ENCODE measurements around the gene ZNF474. TPM values are rescaled to one million over a fixed set of nuclear protein-coding genes. Genes with fewer than 3 reads are reported as not detected.

ZNF474 gene
- total and polyA plus RNA-seq, 2 donors from 2014 or later: 0.38 TPM; not detected in 1

DNA sequence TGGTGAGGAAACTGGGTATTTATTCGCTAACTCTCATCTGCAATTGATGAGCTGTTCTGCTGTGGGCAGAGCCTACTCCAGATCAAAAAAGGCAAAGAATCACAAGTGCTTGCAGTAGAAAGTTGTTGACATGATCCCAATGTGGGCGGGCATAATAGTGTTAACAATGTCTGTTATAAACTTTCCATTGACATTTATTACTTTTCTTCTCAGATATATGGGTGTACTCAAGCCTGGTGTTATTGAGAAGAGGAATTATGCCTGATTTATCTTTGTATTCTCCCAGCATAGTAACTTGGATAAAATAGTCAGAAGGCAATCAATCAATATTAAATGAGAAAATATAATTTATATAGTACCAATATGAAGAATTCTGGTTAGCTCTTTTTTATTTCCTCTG is 47.8 kb downstream of the ZNF474 start:
- no peak for FAIRE-seq
- Histone ChIP-seq H3K36me3 (ENCODE audit: control insufficient read depth in 2 of 3, insufficient read depth in 3 of 3, low read length in 3 of 3) (no peaks in the 10 kb centered on the region), H3K4me3 (ENCODE audit: low read length in 3 of 3) (no peak overlapping the region), H3K27ac (ENCODE audit: low read depth in 2 of 2, low read length in 2 of 2) (no peak overlapping the region), H3K4me1 (ENCODE audit: control insufficient read depth in 2 of 3, insufficient read depth in 2 of 3, low read depth in 1 of 3, low read length in 3 of 3) (no peaks in the 10 kb centered on the region), H3K9ac (ENCODE audit: low read length in 3 of 3) (no peak overlapping the region), H3K27me3 (ENCODE audit: control insufficient read depth, insufficient read depth, low read length) (no peaks in the 10 kb centered on the region), H3K9me3 (ENCODE audit: control insufficient read depth in 2 of 3, insufficient read depth in 1 of 3, low read length in 3 of 3) (no peaks in the 10 kb centered on the region)
- TF ChIP-seq, protein P1, sequence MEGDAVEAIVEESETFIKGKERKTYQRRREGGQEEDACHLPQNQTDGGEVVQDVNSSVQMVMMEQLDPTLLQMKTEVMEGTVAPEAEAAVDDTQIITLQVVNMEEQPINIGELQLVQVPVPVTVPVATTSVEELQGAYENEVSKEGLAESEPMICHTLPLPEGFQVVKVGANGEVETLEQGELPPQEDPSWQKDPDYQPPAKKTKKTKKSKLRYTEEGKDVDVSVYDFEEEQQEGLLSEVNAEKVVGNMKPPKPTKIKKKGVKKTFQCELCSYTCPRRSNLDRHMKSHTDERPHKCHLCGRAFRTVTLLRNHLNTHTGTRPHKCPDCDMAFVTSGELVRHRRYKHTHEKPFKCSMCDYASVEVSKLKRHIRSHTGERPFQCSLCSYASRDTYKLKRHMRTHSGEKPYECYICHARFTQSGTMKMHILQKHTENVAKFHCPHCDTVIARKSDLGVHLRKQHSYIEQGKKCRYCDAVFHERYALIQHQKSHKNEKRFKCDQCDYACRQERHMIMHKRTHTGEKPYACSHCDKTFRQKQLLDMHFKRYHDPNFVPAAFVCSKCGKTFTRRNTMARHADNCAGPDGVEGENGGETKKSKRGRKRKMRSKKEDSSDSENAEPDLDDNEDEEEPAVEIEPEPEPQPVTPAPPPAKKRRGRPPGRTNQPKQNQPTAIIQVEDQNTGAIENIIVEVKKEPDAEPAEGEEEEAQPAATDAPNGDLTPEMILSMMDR (IDR thresholded peaks at IDR 0.05; ENCODE audit: borderline replicate concordance, extremely low read depth, insufficient read depth): no peak
- no peak for DNase-seq
- intact Hi-C loops (cut with DNase I): no loop called here

- DNase-seq (no peak), FAIRE-seq (peak; percentile 29)
- H3K4me3 ChIP-seq (ENCODE audit: low read length in 3 of 3): no peak overlapping the region
- no peaks in the 10 kb centered on the region for H3K36me3 ChIP-seq (ENCODE audit: control insufficient read depth in 2 of 3, insufficient read depth in 3 of 3, low read length in 3 of 3)
- H3K9ac ChIP-seq (ENCODE audit: low read length in 3 of 3): no peak overlapping the region
- H3K9me3 ChIP-seq (ENCODE audit: control insufficient read depth in 2 of 3, insufficient read depth in 1 of 3, low read length in 3 of 3): no peaks in the 10 kb centered on the region
- intact Hi-C loops (cut with DNase I): no loop called here
- H3K27ac ChIP-seq (ENCODE audit: low read depth in 2 of 2, low read length in 2 of 2): no peak overlapping the region
- no peaks in the 10 kb centered on the region for H3K4me1 ChIP-seq (ENCODE audit: control insufficient read depth in 2 of 3, insufficient read depth in 2 of 3, low read depth in 1 of 3, low read length in 3 of 3)
- no peaks in the 10 kb centered on the region for H3K27me3 ChIP-seq (ENCODE audit: control insufficient read depth, insufficient read depth, low read length)
- TF ChIP-seq, protein P1 (IDR thresholded peaks at IDR 0.05; ENCODE audit: borderline replicate concordance, extremely low read depth, insufficient read depth): no peak
These were observed 50.4 kb downstream of the ZNF474 start for GRCh38 chr5:122179701-122180100.

DNA sequence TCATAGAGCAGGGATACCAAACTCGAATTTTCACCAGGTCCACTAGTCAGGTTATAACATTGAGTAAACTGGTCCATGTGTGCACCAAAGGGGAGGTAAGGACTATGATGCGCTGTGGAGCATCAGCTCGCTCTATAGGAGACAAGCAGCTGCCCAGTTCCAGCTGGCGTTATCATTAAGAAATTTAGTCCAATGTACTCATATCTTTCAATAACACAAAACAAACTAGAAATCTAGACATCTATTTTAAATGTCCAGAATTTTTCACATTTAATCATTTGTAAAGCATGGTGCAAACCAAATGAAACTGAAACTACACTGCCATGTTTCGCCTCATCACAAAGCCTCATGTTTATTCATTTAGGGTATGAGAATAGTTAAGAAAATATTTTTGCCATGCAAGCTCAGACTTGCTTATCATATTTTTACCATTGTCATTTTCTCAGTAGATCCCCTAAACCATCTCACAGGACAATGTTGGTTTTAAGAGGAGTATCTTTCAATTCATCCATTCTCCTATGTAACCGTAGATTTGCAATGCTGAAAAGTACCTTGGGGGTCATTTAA is 50.9 kb downstream of the ZNF474 start:
- Histone ChIP-seq H3K9me3 (ENCODE audit: control insufficient read depth in 2 of 3, insufficient read depth in 1 of 3, low read length in 3 of 3) (no peaks in the 10 kb centered on the region), H3K27me3 (ENCODE audit: control insufficient read depth, insufficient read depth, low read length) (no peaks in the 10 kb centered on the region), H3K4me3 (ENCODE audit: low read length in 3 of 3) (no peak overlapping the region), H3K36me3 (ENCODE audit: control insufficient read depth in 2 of 3, insufficient read depth in 3 of 3, low read length in 3 of 3) (no peaks in the 10 kb centered on the region), H3K27ac (ENCODE audit: low read depth in 2 of 2, low read length in 2 of 2) (no peak overlapping the region), H3K9ac (ENCODE audit: low read length in 3 of 3) (no peak overlapping the region), H3K4me1 (ENCODE audit: control insufficient read depth in 2 of 3, insufficient read depth in 2 of 3, low read depth in 1 of 3, low read length in 3 of 3) (no peaks in the 10 kb centered on the region)
- TF ChIP-seq, protein P1 (IDR thresholded peaks at IDR 0.05; ENCODE audit: borderline replicate concordance, extremely low read depth, insufficient read depth): no peak
- FAIRE-seq (no peak), DNase-seq (no peak)
- intact Hi-C loops (cut with DNase I): no loop called here
